Prostate gland (tissue), 2 donors: Measurements from ENCODE around the gene BSND.

Source experiments
- POLR2A ChIP-seq: fragments of 450-650 bp; IDR thresholded peaks from one replicate; pipeline ENCODE4 v1.6.1; 2016; ENCODE audit warnings: antibody characterized with exemption, mild to moderate bottlenecking
- POLR2AphosphoS5 ChIP-seq: sonication (generic); formaldehyde crosslinking; IDR thresholded peaks from one replicate; pipeline ENCODE4 v1.6.1; 2017; ENCODE audit warnings: antibody characterized with exemption
- TF ChIP-seq, protein P1 (sequence below), 4 experiments: fragments of 200-600 bp in 2 of 4; fragments of 450-650 bp in 2 of 4; sonication (generic) in 2 of 4; IDR thresholded peaks; 1 replicate in 3 of 4; 2 replicates in 1 of 4; pipeline ENCODE4 v1.5.1; 2016 to 2019; ENCODE audit warnings: antibody characterized with exemption in 4 of 4, mild to moderate bottlenecking in 2 of 4, moderate library complexity in 2 of 4

DNA sequence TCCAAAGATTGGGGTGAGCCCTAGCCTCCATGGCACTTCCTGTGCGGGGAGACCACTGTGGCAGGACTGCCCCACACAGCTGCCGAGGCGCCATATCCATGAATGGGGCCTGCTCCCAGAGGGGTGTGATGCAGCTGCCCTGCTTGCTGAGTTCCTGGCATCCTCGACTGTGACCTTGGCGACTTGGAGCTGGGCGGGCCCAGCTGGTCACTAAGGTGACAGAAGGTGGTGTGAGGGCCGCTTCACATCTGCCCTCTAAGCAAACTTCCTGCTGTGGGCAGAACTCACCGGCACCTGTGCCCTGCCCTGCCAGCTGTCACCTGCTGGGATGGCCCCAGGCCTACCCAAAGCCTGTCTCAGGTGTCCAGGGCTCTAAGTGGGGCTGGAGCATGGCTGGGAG, 9.3 kb upstream of the BSND start:
- TF ChIP-seq, protein P1, sequence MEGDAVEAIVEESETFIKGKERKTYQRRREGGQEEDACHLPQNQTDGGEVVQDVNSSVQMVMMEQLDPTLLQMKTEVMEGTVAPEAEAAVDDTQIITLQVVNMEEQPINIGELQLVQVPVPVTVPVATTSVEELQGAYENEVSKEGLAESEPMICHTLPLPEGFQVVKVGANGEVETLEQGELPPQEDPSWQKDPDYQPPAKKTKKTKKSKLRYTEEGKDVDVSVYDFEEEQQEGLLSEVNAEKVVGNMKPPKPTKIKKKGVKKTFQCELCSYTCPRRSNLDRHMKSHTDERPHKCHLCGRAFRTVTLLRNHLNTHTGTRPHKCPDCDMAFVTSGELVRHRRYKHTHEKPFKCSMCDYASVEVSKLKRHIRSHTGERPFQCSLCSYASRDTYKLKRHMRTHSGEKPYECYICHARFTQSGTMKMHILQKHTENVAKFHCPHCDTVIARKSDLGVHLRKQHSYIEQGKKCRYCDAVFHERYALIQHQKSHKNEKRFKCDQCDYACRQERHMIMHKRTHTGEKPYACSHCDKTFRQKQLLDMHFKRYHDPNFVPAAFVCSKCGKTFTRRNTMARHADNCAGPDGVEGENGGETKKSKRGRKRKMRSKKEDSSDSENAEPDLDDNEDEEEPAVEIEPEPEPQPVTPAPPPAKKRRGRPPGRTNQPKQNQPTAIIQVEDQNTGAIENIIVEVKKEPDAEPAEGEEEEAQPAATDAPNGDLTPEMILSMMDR (IDR thresholded peaks at IDR 0.05), result no peak
- no peak for TF ChIP-seq POLR2A
- no peak for TF ChIP-seq POLR2AphosphoS5
